OCI-LY7 (cell line): ENCODE results near the gene PIM2. TPM values are rescaled to one million over a fixed set of nuclear protein-coding genes. Genes with fewer than 3 reads are reported as not detected.

Experiments
- BruUV-seq: library from RNA; stranded (reverse); fragments of 400-500 nt; replicated peaks from 2 replicates; lab custom pipeline; 2021; lab: Mats Ljungman, UMichigan
- CTCF ChIA-PET: fragments of 300-600 bp; sonication (Branson Sonifier 250); formaldehyde crosslinking; loops from one replicate; lab custom pipeline; 2022; ENCODE audit warnings: antibody characterized with exemption; ENCODE audit not compliant: unreplicated experiment; lab: Charles Lee
- POLR2A ChIA-PET: fragments of 300-600 bp; sonication (Branson Sonifier 250); formaldehyde crosslinking; loops from one replicate; lab custom pipeline; 2022; ENCODE audit warnings: antibody characterized with exemption; lab: Charles Lee
- DNase-seq: peaks from one replicate; pipeline ENCODE4 v3.0.0-alpha.2; 2015; ENCODE audit warnings: low spot score
- H2AFZ ChIP-seq: fragments of 200-600 bp; sonication (generic), shearing (Covaris generic); 2 replicates; pipeline ENCODE4 v1.6.1; 2014; ENCODE audit warnings: mild to moderate bottlenecking, antibody characterized with exemption, low read length, moderate library complexity
- H3K27ac ChIP-seq: fragments of 200-600 bp; sonication (generic); 2 replicates; pipeline ENCODE4 v1.5.1; 2014; ENCODE audit warnings: mixed run types, low read depth, mild to moderate bottlenecking, moderate library complexity, low read length, inconsistent platforms; ENCODE audit not compliant: poor library complexity, severe bottlenecking
- H3K36me3 ChIP-seq: fragments of 200-600 bp; sonication (generic); 2 replicates; pipeline ENCODE4 v1.6.1; 2014; ENCODE audit warnings: mild to moderate bottlenecking, antibody characterized with exemption, low read length, moderate library complexity, mixed read lengths; ENCODE audit not compliant: insufficient read depth
- H3K4me1 ChIP-seq: fragments of 200-600 bp; sonication (generic); 2 replicates; pipeline ENCODE4 v1.5.1; 2014; ENCODE audit warnings: mild to moderate bottlenecking, low read length; ENCODE audit not compliant: insufficient read depth, poor library complexity, severe bottlenecking
- H3K4me2 ChIP-seq: fragments of 200-600 bp; sonication (generic); 2 replicates; pipeline ENCODE4 v1.6.1; 2014; ENCODE audit warnings: mild to moderate bottlenecking, low read length
- H3K4me3 ChIP-seq: fragments of 200-600 bp; sonication (generic); 2 replicates; pipeline ENCODE4 v1.5.1; 2014; ENCODE audit warnings: mild to moderate bottlenecking, low read depth, low read length; ENCODE audit not compliant: poor library complexity, severe bottlenecking
- H3K79me2 ChIP-seq: fragments of 200-600 bp; sonication (generic); 2 replicates; pipeline ENCODE4 v1.6.1; 2016; ENCODE audit warnings: low read depth, mild to moderate bottlenecking, low read length, moderate library complexity, mixed read lengths; ENCODE audit not compliant: insufficient read depth
- H3K9me2 ChIP-seq: fragments of 200-600 bp; sonication (generic); 2 replicates; pipeline ENCODE4 v1.6.1; 2016; ENCODE audit warnings: mild to moderate bottlenecking, low read length, mixed read lengths; ENCODE audit not compliant: insufficient read depth
- H3K9me3 ChIP-seq: fragments of 200-600 bp; sonication (generic); 2 replicates; pipeline ENCODE4 v1.6.1; 2014; ENCODE audit warnings: mild to moderate bottlenecking, mixed run types, low read length, mixed read lengths
- H4K20me1 ChIP-seq: fragments of 200-600 bp; sonication (generic); 2 replicates; pipeline ENCODE4 v1.6.1; 2014; ENCODE audit warnings: mild to moderate bottlenecking, antibody characterized with exemption, low read length, moderate library complexity, mixed read lengths; ENCODE audit not compliant: insufficient read depth
- CTCF ChIP-seq: fragments of 200-600 bp; sonication (generic); conservative IDR thresholded peaks from 2 replicates; pipeline ENCODE4 v1.5.1; 2014; ENCODE audit warnings: mild to moderate bottlenecking, antibody characterized with exemption, low read length, moderate library complexity, mixed read lengths
- EZH2phosphoT487 ChIP-seq: fragments of 200-600 bp; sonication (generic); IDR thresholded peaks from 2 replicates; pipeline ENCODE4 v1.6.1; 2018; ENCODE audit warnings: low read depth, borderline replicate concordance, mild to moderate bottlenecking, mixed run types, antibody characterized with exemption, low read length, moderate library complexity, mixed read lengths
- intact Hi-C: fragments of 100-400 bp; cut with micrococcal nuclease; formaldehyde crosslinking; loops from one replicate; pipeline ENCODE4 v1.10.0; 2022; ENCODE audit not compliant: unreplicated experiment
- total RNA-seq, 2 experiments: library from RNA; depleted of rRNA in 1 of 2; stranded (reverse); fragments of >200 nt in 1 of 2; shearing (Covaris generic) in 1 of 2; gene quantifications; 2 replicates each; pipeline ENCODE4 v1.2.3, GENCODE V29; 2014 to 2022

PIM2 gene
- total RNA-seq, 2 experiments from 2014 or later: 60.3 to 148 TPM

- Histone ChIP-seq H3K36me3 (peaks cover 50% of the 10 kb centered on the region), H3K4me1 (peaks cover 14% of the 10 kb centered on the region), H3K4me3 (no peak overlapping the region), H3K9me3 (no peaks in the 10 kb centered on the region), H2AFZ (no peak overlapping the region), H3K4me2 (no peak overlapping the region), H4K20me1 (no peaks in the 10 kb centered on the region; the same call in 1 of the 2 replicates), H3K79me2 (peaks cover 11% of the 10 kb centered on the region), H3K27ac (no peak overlapping the region), H3K9me2 (no peaks in the 10 kb centered on the region)
- CTCF ChIA-PET: no interaction called here
- intact Hi-C loops: no loop called here
- TF ChIP-seq EZH2phosphoT487: no peak
- TF ChIP-seq CTCF: no peak
- BruUV-seq: no TSS peak
- no peak for DNase-seq
- POLR2A ChIA-PET: no interaction called here
These were observed 14.6 kb downstream of the PIM2 start for GRCh38 chrX:48904180-48904579.

DNA sequence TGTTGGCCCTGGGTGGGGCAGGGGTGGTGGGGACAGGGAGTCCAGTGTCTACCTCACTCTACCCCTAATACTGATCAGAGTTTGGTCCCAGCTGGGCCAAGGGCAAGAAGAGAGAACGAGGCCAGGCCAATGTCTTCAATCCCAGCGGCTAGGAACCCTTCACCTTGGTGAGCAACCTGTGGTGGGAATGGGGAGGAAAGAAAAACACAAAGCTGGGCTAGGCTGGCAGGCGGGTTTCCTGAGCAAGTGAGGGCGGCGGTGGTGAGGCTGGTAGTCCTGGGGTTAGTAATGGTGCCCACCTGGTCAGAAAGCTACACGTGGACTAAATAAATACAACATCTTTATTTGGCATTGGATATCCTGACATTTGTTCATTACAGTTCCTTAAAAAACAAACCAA, 15.5 kb downstream of the PIM2 start:
- no peak for DNase-seq
- no peak overlapping the region for H3K27ac ChIP-seq
- no peaks in the 10 kb centered on the region for H3K9me3 ChIP-seq
- TF ChIP-seq EZH2phosphoT487: no peak
- TF ChIP-seq CTCF: no peak
- no peak overlapping the region for H3K4me3 ChIP-seq
- intact Hi-C loops: no loop called here
- no peaks in the 10 kb centered on the region; the same call in 1 of the 2 replicates for H4K20me1 ChIP-seq
- BruUV-seq: no TSS peak
- H3K36me3 ChIP-seq: peaks cover 52% of the 10 kb centered on the region
- peaks cover 19% of the 10 kb centered on the region for H3K4me1 ChIP-seq
- ChIA-PET CTCF (interaction anchor here (0.5 kb wide), 1 partner anchor 194 kb away, joined by 3 read pairs; no protein-coding TSS in a partner anchor), POLR2A (no interaction called here)
- H2AFZ ChIP-seq: no peak overlapping the region
- no peak overlapping the region for H3K4me2 ChIP-seq
- no peaks in the 10 kb centered on the region for H3K9me2 ChIP-seq
- peaks cover 20% of the 10 kb centered on the region for H3K79me2 ChIP-seq

DNA sequence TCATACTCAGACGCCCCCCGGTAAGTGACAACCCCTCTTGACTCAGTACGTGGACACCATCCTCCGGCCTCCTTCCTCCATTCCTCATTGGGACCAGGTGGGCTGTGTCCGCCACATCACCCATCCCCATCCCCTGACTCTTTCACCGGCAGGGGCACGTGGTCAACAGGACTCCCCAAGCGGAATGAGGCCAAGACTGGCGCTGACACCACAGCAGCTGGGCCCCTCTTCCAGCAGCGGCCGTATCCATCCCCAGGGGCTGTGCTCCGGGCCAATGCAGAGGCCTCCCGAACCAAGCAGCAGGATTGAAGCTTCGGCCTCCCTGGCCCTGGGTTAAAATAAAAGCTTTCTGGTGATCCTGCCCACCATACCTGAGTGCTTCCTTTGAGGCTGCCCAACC, 16.0 kb downstream of the PIM2 start:
- Histone ChIP-seq H4K20me1 (no peaks in the 10 kb centered on the region; the same call in 1 of the 2 replicates), H2AFZ (no peak overlapping the region), H3K9me2 (no peaks in the 10 kb centered on the region), H3K79me2 (peaks cover 22% of the 10 kb centered on the region), H3K4me3 (no peak overlapping the region), H3K4me2 (no peak overlapping the region), H3K4me1 (peaks cover 19% of the 10 kb centered on the region), H3K36me3 (peaks cover 52% of the 10 kb centered on the region), H3K27ac (no peak overlapping the region), H3K9me3 (no peaks in the 10 kb centered on the region)
- no TSS peak for BruUV-seq
- TF ChIP-seq CTCF: no peak
- TF ChIP-seq EZH2phosphoT487: no peak
- ChIA-PET POLR2A (no interaction called here), CTCF (interaction anchor here (0.5 kb wide), 1 partner anchor 194 kb away, joined by 3 read pairs; no protein-coding TSS in a partner anchor)
- intact Hi-C loops: no loop called here
- no peak for DNase-seq
